HepG2 (cell line): ENCODE data around the gene C6orf136. TPM values are rescaled to one million over a fixed set of nuclear protein-coding genes. Genes with fewer than 3 reads are reported as not detected.

Experiments
- ZSCAN29 ChIP-seq: sonication (generic); formaldehyde crosslinking; conservative IDR thresholded peaks from 2 replicates; pipeline ENCODE4 v1.4.0; 2020; ENCODE audit warnings: mild to moderate bottlenecking, missing genetic modification reagents
- polyA plus RNA-seq, 8 experiments: library from polyadenylated mRNA; depleted of rRNA in 3 of 8; stranded (reverse) in 7 of 8; unstranded in 1 of 8; fragments of >200 nt; fragmentation: Illumina TruSeq in 4 of 8; extraction: Trizol in 4 of 8; gene quantifications; 2 replicates each; pipeline versions ENCODE4 v1.2.1 to v1.2.3, GENCODE V29; 2011 to 2016; ENCODE audit warnings: low read depth in 4 of 8, missing spikeins in 1 of 8, mixed read lengths in 1 of 8; ENCODE audit not compliant: insufficient read depth in 1 of 8
- total RNA-seq, 5 experiments: library from RNA; depleted of rRNA; stranded (reverse); fragments of >200 nt; fragmentation: Illumina TruSeq; extraction: Trizol; gene quantifications; 2 replicates each; pipeline ENCODE4 v1.2.3, GENCODE V29; 2016; ENCODE audit warnings: low read depth in 1 of 5
- TF ChIP-seq, protein P1 (sequence below): sonication (generic); formaldehyde crosslinking; IDR thresholded peaks from 2 replicates; pipeline ENCODE4 v1.4.0; 2020; ENCODE audit warnings: missing genetic modification reagents
- TF ChIP-seq, protein P2 (sequence below): sonication (generic); formaldehyde crosslinking; IDR thresholded peaks from 2 replicates; pipeline ENCODE4 v1.4.0; 2020; ENCODE audit warnings: missing genetic modification reagents

The C6orf136 gene
- total and polyA plus RNA-seq, 2 of the 13 experiments (the other 11 are each of a cell fraction or from before 2014, with no cell fraction given): 12.0 to 26.2 TPM

DNA sequence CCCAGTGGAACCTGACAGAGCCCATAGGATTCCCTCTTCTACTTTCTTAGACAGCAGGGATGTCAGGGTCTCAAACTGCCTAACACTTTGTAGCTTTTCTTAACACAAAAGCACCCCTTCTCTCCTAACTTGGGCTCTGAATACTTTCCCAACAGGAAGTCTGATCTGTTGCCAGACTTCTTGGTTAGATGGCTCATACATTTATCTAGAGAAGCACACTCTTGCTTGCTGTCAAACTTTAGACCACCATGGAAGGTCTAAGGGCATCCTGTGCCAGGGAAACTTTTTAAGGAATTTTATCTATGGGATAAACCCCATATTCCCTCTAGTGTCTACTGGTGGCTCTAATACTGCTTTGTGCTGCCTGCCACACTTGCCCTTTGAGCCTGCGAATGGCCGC, 3.3 kb upstream of the C6orf136 start (continued):
- TF ChIP-seq, protein P1, sequence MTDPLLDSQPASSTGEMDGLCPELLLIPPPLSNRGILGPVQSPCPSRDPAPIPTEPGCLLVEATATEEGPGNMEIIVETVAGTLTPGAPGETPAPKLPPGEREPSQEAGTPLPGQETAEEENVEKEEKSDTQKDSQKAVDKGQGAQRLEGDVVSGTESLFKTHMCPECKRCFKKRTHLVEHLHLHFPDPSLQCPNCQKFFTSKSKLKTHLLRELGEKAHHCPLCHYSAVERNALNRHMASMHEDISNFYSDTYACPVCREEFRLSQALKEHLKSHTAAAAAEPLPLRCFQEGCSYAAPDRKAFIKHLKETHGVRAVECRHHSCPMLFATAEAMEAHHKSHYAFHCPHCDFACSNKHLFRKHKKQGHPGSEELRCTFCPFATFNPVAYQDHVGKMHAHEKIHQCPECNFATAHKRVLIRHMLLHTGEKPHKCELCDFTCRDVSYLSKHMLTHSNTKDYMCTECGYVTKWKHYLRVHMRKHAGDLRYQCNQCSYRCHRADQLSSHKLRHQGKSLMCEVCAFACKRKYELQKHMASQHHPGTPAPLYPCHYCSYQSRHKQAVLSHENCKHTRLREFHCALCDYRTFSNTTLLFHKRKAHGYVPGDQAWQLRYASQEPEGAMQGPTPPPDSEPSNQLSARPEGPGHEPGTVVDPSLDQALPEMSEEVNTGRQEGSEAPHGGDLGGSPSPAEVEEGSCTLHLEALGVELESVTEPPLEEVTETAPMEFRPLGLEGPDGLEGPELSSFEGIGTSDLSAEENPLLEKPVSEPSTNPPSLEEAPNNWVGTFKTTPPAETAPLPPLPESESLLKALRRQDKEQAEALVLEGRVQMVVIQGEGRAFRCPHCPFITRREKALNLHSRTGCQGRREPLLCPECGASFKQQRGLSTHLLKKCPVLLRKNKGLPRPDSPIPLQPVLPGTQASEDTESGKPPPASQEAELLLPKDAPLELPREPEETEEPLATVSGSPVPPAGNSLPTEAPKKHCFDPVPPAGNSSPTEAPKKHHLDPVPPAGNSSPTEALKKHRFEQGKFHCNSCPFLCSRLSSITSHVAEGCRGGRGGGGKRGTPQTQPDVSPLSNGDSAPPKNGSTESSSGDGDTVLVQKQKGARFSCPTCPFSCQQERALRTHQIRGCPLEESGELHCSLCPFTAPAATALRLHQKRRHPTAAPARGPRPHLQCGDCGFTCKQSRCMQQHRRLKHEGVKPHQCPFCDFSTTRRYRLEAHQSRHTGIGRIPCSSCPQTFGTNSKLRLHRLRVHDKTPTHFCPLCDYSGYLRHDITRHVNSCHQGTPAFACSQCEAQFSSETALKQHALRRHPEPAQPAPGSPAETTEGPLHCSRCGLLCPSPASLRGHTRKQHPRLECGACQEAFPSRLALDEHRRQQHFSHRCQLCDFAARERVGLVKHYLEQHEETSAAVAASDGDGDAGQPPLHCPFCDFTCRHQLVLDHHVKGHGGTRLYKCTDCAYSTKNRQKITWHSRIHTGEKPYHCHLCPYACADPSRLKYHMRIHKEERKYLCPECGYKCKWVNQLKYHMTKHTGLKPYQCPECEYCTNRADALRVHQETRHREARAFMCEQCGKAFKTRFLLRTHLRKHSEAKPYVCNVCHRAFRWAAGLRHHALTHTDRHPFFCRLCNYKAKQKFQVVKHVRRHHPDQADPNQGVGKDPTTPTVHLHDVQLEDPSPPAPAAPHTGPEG: no peak
- TF ChIP-seq, protein P2, sequence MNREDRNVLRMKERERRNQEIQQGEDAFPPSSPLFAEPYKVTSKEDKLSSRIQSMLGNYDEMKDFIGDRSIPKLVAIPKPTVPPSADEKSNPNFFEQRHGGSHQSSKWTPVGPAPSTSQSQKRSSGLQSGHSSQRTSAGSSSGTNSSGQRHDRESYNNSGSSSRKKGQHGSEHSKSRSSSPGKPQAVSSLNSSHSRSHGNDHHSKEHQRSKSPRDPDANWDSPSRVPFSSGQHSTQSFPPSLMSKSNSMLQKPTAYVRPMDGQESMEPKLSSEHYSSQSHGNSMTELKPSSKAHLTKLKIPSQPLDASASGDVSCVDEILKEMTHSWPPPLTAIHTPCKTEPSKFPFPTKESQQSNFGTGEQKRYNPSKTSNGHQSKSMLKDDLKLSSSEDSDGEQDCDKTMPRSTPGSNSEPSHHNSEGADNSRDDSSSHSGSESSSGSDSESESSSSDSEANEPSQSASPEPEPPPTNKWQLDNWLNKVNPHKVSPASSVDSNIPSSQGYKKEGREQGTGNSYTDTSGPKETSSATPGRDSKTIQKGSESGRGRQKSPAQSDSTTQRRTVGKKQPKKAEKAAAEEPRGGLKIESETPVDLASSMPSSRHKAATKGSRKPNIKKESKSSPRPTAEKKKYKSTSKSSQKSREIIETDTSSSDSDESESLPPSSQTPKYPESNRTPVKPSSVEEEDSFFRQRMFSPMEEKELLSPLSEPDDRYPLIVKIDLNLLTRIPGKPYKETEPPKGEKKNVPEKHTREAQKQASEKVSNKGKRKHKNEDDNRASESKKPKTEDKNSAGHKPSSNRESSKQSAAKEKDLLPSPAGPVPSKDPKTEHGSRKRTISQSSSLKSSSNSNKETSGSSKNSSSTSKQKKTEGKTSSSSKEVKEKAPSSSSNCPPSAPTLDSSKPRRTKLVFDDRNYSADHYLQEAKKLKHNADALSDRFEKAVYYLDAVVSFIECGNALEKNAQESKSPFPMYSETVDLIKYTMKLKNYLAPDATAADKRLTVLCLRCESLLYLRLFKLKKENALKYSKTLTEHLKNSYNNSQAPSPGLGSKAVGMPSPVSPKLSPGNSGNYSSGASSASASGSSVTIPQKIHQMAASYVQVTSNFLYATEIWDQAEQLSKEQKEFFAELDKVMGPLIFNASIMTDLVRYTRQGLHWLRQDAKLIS (CRISPR knock-in tag): no peak
- no peak for TF ChIP-seq ZSCAN29 (CRISPR knock-in tag)
